Mesenchymal stem cell (in vitro differentiated cells and primary cell): ENCODE results near the gene DPP6.

ENCODE experiments used
- DNase-seq: peaks from one replicate; pipeline ENCODE4 v3.0.0-alpha.2; 2013
- H2AFZ ChIP-seq: one replicate; pipeline ENCODE4 v1.6.1; 2013; ENCODE audit warnings: low read depth, mild to moderate bottlenecking, control low read depth, inconsistent platforms, low read length, moderate library complexity
- H2AK5ac ChIP-seq: 2 replicates; pipeline ENCODE4 v1.6.1; 2013; ENCODE audit warnings: low read length, moderate library complexity, mild to moderate bottlenecking, inconsistent platforms; ENCODE audit not compliant: severe bottlenecking
- H2BK120ac ChIP-seq: one replicate; pipeline ENCODE4 v1.6.1; 2013; ENCODE audit warnings: low read depth, mild to moderate bottlenecking, inconsistent platforms, low read length, moderate library complexity
- H2BK12ac ChIP-seq, 2 experiments: one replicate each; pipeline ENCODE4 v1.6.1; 2013; ENCODE audit warnings: inconsistent platforms in 2 of 2, low read length in 2 of 2, mild to moderate bottlenecking in 2 of 2, moderate library complexity in 2 of 2, control low read depth in 1 of 2
- H2BK15ac ChIP-seq: one replicate; pipeline ENCODE4 v1.6.1; 2013; ENCODE audit warnings: mild to moderate bottlenecking, low read depth, inconsistent platforms; ENCODE audit not compliant: poor library complexity, severe bottlenecking
- H2BK5ac ChIP-seq: 2 replicates; pipeline ENCODE4 v1.6.1; 2013; ENCODE audit warnings: low read depth, mild to moderate bottlenecking, low read length, control low read depth, inconsistent platforms; ENCODE audit not compliant: poor library complexity, severe bottlenecking
- H3K14ac ChIP-seq, 2 experiments: one replicate each; pipeline ENCODE4 v1.6.1; 2013; ENCODE audit warnings: inconsistent platforms in 2 of 2, low read length in 2 of 2, control low read depth in 1 of 2, mild to moderate bottlenecking in 1 of 2, moderate library complexity in 1 of 2
- H3K18ac ChIP-seq, 2 experiments: one replicate each; pipeline ENCODE4 v1.6.1; 2013; ENCODE audit warnings: inconsistent platforms in 2 of 2, low read length in 2 of 2, control low read depth in 1 of 2, low read depth in 1 of 2, mild to moderate bottlenecking in 1 of 2
- H3K23ac ChIP-seq, 2 experiments: one replicate each; pipeline ENCODE4 v1.6.1; 2013; ENCODE audit warnings: inconsistent platforms in 2 of 2, low read length in 2 of 2, mild to moderate bottlenecking in 2 of 2, moderate library complexity in 2 of 2, control low read depth in 1 of 2
- H3K27ac ChIP-seq: 2 replicates; pipeline ENCODE4 v1.5.1; 2013; ENCODE audit warnings: mild to moderate bottlenecking, moderate library complexity, low read length, control low read depth, inconsistent platforms; ENCODE audit not compliant: poor library complexity, severe bottlenecking
- H3K27me3 ChIP-seq, 2 experiments: 2 replicates each; pipeline versions ENCODE4 v1.6.1 to v1.7.0; 2013; ENCODE audit warnings: low read length in 2 of 2, mild to moderate bottlenecking in 2 of 2, moderate library complexity in 2 of 2, control low read depth in 1 of 2, inconsistent platforms in 1 of 2; ENCODE audit not compliant: control insufficient read depth in 1 of 2, insufficient read depth in 1 of 2
- H3K36me3 ChIP-seq, 2 experiments: 2 replicates each; pipeline versions ENCODE4 v1.6.1 to v1.7.0; 2013; ENCODE audit warnings: low read length in 2 of 2, control low read depth in 1 of 2, inconsistent platforms in 1 of 2, low read depth in 1 of 2, mild to moderate bottlenecking in 1 of 2; ENCODE audit not compliant: insufficient read depth in 2 of 2, control insufficient read depth in 1 of 2
- H3K4ac ChIP-seq, 2 experiments: one replicate each; pipeline ENCODE4 v1.6.1; 2013; ENCODE audit warnings: inconsistent platforms in 2 of 2, low read length in 2 of 2, mild to moderate bottlenecking in 2 of 2, moderate library complexity in 2 of 2, control low read depth in 1 of 2, low read depth in 1 of 2
- H3K4me1 ChIP-seq: 2 replicates; pipeline ENCODE4 v1.6.1; 2013; ENCODE audit warnings: low read depth, low read length, control low read depth; ENCODE audit not compliant: control insufficient read depth, insufficient read depth
- H3K4me2 ChIP-seq: 2 replicates; pipeline ENCODE4 v1.6.1; 2013; ENCODE audit warnings: low read length, mild to moderate bottlenecking, inconsistent platforms; ENCODE audit not compliant: poor library complexity, severe bottlenecking
- H3K4me3 ChIP-seq, 2 experiments: 2 replicates each; pipeline versions ENCODE4 v1.5.1 to v1.7.0; 2013; ENCODE audit warnings: low read length in 2 of 2, mild to moderate bottlenecking in 2 of 2, control low read depth in 1 of 2, low read depth in 1 of 2; ENCODE audit not compliant: insufficient read depth in 1 of 2
- H3K79me1 ChIP-seq: replicated peaks from 2 replicates; pipeline ENCODE4 v1.6.1; 2013; ENCODE audit warnings: mild to moderate bottlenecking, control low read depth, low read length, inconsistent platforms; ENCODE audit not compliant: poor library complexity, severe bottlenecking
- H3K9ac ChIP-seq: 2 replicates; pipeline ENCODE4 v1.7.0; 2013; ENCODE audit warnings: mild to moderate bottlenecking, low read length, moderate library complexity
- H3K9me3 ChIP-seq: 2 replicates; pipeline ENCODE4 v1.7.0; 2013; ENCODE audit warnings: mild to moderate bottlenecking, low read length; ENCODE audit not compliant: control insufficient read depth
- H4K8ac ChIP-seq: one replicate; pipeline ENCODE4 v1.6.1; 2013; ENCODE audit warnings: inconsistent platforms, mild to moderate bottlenecking, low read length, moderate library complexity
- H4K91ac ChIP-seq: one replicate; pipeline ENCODE4 v1.6.1; 2013; ENCODE audit warnings: mild to moderate bottlenecking, low read length, inconsistent platforms
- WGBS: methylation state at CpG from one replicate; pipeline ENCODE4 v1.1.7; 2013; ENCODE audit warnings: mixed read lengths; 5-methylcytosine and 5-hydroxymethylcytosine counted together

DPP6 gene

DNA sequence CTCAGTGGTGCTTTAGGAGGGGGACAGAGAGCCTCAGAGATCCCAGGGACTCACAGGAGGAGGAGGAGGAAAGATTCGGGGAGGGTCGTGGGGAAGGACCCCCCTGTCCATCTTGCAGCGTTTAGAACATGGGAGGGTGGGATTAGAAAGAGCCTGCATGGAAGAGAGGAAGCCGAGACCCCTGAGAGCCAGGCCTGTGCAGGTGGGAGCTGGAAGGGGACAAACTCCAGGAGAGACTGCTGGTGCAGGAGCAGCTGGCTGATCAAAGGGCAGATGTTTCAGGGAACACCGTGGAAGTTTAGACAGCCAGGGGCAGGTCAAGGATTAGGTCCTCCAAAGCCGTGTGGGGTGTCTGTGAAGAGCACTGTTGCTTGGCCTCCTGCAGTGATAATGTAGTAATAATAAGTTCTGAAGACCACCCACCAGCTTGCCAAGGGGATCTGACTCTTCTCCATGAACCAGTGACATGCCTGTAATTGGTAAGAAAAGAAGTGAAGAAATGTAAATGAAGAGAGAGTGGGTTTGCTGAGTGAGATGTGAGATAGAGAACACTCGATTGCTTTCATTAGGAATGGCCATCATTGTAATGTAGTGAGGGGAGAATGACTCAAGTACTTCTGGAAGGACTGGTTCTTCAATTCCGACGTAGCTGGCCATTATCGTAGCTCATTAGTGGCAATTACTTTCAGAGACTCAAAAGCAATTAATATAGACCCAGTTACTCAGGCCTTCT lies 525.1 kb downstream of the DPP6 start:
- DNase-seq: no peak
- Histone ChIP-seq H3K9ac (no peak overlapping the region), H4K91ac (no peak overlapping the region), H3K27ac (no peak overlapping the region), H3K4me1 (peaks cover 5% of the 10 kb centered on the region), H3K4me2 (no peak overlapping the region), H2BK5ac (no peak overlapping the region), H2AK5ac (no peak overlapping the region), H3K23ac (no peak overlapping the region), H3K27me3 (no peaks in the 10 kb centered on the region), H3K9me3 (peaks cover 6% of the 10 kb centered on the region), H4K8ac (no peak overlapping the region), H3K36me3 (no peaks in the 10 kb centered on the region), H3K4me3 (no peak overlapping the region), H3K79me1 (no peaks in the 10 kb centered on the region), H3K14ac (no peak overlapping the region), H2AFZ (no peak overlapping the region), H3K4ac (no peak overlapping the region), H2BK15ac (no peak overlapping the region), H3K18ac (no peak overlapping the region), H2BK120ac (no peak overlapping the region), H2BK12ac (no peak overlapping the region)
- 73% methylated on average over 7 of the region's 10 CpGs for WGBS

DNA sequence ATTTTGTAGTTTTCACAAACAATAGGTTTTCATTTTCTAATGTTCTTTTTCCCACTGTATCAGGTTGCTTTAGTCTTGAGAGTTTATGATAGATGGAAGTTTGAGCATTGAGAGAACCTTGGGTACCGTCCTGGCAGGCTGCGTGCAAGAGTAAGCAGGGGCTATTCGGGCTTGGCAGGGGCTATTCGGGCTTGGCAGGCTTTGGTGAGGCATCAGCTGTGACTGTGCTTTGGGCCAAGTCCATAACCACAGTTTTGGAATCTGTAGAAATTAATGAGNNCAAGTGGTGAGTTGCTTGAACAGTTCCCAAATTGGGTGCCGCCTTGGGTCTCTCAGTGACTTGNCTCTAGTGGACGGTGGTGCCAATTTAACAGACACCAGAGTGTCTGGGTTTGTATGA lies 526.1 kb downstream of the DPP6 start:
- Histone ChIP-seq H3K27me3 (no peaks in the 10 kb centered on the region), H2BK12ac (no peak overlapping the region), H2BK5ac (no peak overlapping the region), H4K8ac (no peak overlapping the region), H2AK5ac (no peak overlapping the region), H3K4ac (no peak overlapping the region), H3K79me1 (no peaks in the 10 kb centered on the region), H2AFZ (no peak overlapping the region), H3K14ac (no peak overlapping the region), H2BK15ac (no peak overlapping the region), H2BK120ac (no peak overlapping the region), H3K27ac (no peak overlapping the region), H3K9ac (no peak overlapping the region), H3K18ac (no peak overlapping the region), H3K9me3 (peaks cover 3% of the 10 kb centered on the region), H3K23ac (no peak overlapping the region), H3K4me1 (peaks cover 5% of the 10 kb centered on the region), H3K4me3 (no peak overlapping the region), H3K36me3 (no peaks in the 10 kb centered on the region), H4K91ac (no peak overlapping the region), H3K4me2 (no peak overlapping the region)
- no peak for DNase-seq
- 84% methylated on average over 6 of the region's 6 CpGs for WGBS

DNA sequence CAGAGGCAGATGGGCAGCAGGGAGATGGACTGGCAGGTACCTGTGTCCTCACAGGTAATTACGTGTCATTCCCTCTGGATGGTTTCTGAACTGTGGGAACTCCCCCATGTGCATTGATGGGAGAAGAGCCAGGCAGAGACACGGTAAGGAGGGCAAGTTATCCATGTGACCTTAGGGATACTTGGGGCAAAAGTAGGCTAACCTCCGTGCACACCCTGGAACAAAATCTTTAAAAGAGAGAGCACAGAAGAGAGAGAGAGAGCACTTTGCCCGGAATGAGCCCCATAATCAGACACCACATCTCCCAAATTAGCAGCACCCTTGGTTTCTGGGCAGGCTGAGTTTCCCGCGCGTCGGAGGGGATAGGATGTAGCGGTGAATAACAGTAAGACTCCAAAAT lies 527.5 kb downstream of the DPP6 start:
- Histone ChIP-seq H3K9me3 (no peaks in the 10 kb centered on the region), H3K4me2 (no peak overlapping the region), H3K27me3 (no peaks in the 10 kb centered on the region), H3K27ac (no peak overlapping the region), H3K18ac (no peak overlapping the region), H3K23ac (no peak overlapping the region), H2AK5ac (no peak overlapping the region), H3K9ac (no peak overlapping the region), H3K4me1 (peaks cover 3% of the 10 kb centered on the region), H3K4me3 (no peak overlapping the region), H2BK15ac (no peak overlapping the region), H3K79me1 (no peaks in the 10 kb centered on the region), H3K36me3 (no peaks in the 10 kb centered on the region), H3K14ac (no peak overlapping the region), H2BK120ac (no peak overlapping the region), H2BK5ac (no peak overlapping the region), H2AFZ (no peak overlapping the region), H4K8ac (no peak overlapping the region), H2BK12ac (no peak overlapping the region), H4K91ac (no peak overlapping the region), H3K4ac (no peak overlapping the region)
- 81% methylated on average over 8 of the region's 9 CpGs for WGBS
- no peak for DNase-seq

GRCh38 chr7:154581251-154581890 lies 529.2 kb downstream of the DPP6 start:
- Histone ChIP-seq H2BK12ac (no peak overlapping the region), H3K9ac (no peak overlapping the region), H3K4me3 (no peak overlapping the region), H2BK120ac (no peak overlapping the region), H3K23ac (no peak overlapping the region), H3K27ac (no peak overlapping the region), H4K91ac (no peak overlapping the region), H3K9me3 (no peaks in the 10 kb centered on the region), H2AK5ac (no peak overlapping the region), H3K4ac (no peak overlapping the region), H3K4me2 (no peak overlapping the region), H3K36me3 (no peaks in the 10 kb centered on the region), H4K8ac (no peak overlapping the region), H2BK15ac (no peak overlapping the region), H3K4me1 (no peaks in the 10 kb centered on the region), H3K14ac (no peak overlapping the region), H3K27me3 (no peaks in the 10 kb centered on the region), H2BK5ac (no peak overlapping the region), H2AFZ (no peak overlapping the region), H3K79me1 (no peaks in the 10 kb centered on the region), H3K18ac (no peak overlapping the region)
- 83% methylated on average over 10 of the region's 10 CpGs for WGBS
- DNase-seq: no peak
